ENCODE measurements around the gene LCP2.
A peak's percentile ranks its signal among the peaks of the same experiment; 100 is the strongest.
"Not testable (repeated sequence)": the region's sequence is repeated elsewhere in the genome, so short reads cannot be mapped to it uniquely, and the experiment has no call there.

The LCP2 gene

DNA sequence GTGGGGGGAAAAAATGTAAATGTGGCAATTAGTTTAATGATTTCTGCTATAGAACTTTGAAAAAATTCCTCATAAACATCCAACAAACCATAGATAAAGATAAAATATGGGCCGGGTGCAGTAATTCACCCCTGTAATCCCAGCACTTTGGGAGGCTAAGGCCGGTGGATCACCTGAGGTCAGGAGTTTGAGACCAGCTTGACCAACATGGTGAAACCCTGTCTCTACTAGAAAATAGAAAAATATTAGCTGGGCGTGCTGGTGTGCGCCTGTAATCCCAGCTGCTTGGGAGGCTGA is 48.7 kb downstream of the LCP2 start:
- DNase-seq (ENCODE audit: low read depth, low spot score) = not testable (repeated sequence)

DNA sequence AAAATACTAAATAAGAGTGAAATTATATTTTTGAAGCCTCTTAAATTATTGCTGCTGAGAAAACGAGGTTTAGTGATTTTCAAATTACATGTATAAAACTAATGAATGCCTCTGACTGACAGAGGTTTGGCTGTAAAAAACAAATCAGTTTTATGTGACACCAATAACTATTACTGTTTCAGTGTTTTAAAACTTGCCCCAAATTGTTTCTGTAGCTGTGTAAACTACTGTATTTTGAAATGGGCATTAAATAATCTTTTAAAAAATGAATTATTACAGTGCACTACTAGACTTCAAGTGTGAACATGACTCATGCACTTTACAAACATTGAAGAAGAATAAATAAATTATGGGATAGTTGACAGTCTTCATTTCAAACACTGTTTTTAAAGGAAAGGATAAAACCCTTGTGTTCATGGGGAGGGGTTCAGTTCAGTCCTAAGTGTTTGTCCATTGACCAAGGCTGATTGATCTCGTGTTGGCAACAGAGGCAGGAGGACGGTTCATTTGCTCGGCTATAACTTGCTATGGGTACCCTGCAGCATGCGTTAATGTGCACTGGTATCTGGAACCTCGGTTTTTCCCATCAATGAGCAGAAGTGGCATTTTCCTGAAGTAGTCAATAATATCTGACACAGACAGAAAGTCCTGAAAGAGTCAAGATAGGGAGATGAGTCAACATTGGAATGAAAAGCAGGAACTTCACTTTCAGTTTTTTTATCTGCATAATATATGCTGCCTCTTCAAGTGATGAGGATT is 49.2 kb downstream of the LCP2 start:
- DNase-seq (ENCODE audit: low read depth, low spot score) = no peak

DNA sequence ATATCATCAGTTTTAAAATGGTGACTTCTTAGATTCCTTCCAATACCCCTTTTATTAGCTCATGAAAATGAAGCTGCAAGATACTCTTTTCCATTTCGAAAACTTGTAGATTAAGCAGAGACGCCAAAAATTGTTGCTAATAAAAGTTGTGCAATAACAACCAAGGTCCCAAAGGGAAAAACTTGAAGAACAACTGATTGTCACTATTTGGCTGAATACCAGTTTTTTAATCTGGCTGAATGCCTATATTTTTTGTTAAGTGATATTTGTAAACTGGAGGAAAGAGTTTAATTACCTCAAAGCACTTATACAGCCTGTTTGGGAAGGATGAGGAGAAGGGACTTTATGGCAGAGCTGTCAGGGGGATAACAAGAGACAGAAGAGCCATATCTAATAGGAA is 50.2 kb downstream of the LCP2 start:
- no peak for DNase-seq (ENCODE audit: low read depth, low spot score)

DNA sequence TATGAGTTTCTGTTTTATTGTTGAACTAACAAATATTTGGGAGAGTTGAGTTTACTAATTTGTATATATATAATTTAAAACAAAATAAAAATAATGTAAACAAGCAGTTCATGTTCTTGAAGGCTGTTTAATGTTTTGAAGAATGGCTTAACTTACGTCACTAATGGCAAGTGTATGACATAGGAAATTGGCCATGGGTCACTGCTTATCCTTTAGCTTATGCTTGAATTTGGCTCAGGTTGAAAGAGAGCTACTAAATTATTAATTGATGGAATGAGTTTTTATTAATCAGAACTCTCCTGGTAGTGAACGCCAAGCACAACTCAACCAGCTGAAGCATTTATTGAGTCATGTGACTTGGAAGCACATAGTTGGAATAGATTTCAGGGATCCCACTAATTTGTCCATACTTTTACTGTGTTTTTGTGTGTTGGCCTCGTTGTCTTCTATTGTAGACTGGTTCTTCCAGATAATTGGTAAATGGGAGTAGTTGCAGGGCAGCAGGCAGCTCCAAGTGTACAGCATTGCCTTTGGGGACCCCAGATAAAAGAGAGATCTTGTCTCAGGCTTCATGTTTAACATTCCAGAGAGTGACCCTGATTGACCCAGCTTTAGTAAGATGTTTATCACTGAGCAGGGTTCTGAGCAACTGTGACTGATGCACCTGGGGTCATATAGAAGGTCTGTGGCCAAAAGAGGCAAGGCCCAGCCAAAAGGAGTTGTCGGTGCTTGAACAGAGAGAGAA is 51.3 kb downstream of the LCP2 start:
- DNase-seq (ENCODE audit: low read depth, low spot score) = peak; percentile 79

DNA sequence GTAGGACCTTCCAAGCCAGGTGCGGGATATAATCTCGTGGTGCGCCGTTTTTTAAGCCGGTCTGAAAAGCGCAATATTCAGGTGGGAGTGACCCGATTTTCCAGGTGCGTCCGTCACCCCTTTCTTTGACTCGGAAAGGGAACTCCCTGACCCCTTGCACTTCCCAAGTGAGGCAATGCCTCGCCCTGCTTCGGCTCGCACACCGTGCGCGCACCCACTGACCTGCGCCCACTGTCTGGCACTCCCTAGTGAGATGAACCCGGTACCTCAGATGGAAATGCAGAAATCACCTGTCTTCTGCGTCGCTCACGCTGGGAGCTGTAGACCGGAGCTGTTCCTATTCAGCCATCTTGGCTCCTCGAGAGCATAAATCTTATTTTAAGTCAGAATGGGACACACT is 52.1 kb downstream of the LCP2 start:
- DNase-seq (ENCODE audit: low read depth, low spot score) = not testable (repeated sequence)

DNA sequence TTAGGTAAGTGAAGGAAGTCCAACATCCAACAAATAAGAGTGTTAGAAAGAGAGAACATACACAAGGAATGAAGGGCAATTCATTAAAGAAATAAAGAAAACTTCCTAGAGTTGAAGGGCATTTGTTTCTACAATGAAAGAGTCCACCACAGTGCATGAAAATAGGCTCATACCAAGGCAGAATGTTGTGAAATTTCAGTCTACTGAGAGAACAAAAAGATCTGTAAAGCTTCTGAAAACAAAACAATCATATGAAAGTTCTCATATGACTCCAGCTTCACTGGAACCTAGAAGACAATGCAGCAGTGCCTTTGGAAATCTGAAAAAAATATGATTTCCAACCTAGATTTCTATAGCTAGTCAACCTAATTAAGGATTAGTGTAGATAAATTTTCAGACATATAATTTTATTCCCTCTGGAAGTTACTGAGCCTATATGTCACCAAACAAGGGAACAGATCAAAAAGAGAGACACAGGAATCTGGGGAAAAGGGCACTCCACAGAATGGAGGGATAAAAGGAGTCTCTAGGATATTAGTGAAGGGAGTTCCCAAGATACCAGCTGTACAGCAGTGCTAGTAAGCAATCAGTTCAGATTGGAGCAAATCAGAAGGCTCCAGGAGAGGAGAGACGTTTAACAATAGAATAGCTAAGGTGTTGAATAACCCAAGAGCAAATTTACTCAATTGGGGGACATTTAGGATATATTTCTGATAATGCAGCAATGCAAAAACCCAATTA is 59.0 kb downstream of the LCP2 start:
- DNase-seq (ENCODE audit: low read depth, low spot score) = no peak

DNA sequence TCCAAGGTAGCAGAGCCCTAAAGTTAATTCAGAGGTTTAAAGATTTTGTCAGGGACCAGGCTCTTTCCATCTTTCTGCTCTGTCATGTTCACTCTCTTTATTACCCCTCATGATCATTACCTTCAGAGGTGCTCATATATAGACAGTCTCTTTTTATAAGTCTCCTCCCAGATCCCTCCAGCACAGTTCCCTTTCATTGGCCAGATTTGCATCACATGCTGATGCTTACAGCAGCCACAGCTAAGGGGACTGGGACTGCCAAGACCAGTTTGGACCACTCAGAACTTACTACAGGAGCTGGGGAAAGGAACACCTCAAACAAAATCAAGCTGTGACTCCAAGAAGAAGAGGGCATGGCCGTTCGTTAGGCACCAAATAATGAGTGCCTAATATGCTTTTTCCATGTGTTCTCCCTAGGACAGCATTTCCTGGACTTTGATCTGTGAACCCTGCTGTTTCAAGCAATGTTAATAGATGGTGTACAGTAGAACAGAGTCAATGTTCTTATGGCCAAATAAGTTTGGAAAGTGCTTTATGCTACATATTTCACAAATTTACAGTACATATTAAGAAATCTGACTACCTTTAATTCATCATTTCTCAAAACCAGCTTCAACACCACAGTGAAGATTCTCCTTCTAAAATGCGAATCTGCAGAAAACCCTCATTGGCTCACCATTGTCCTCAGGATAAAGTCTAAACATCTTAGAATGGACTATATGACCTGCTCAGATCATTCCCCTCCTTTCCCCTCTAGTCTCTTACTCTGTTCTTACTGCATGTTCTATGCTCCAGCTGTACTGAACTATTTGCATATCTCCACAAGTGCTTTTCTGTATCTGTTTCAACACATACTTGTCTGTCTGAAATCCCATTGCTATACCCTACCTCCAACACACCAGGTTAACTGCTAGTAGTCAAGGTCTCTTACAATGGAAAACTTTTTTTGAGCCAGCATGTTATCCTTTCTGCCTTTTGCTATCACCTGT is 61.4 kb downstream of the LCP2 start:
- DNase-seq (ENCODE audit: low read depth, low spot score) = no peak

DNA sequence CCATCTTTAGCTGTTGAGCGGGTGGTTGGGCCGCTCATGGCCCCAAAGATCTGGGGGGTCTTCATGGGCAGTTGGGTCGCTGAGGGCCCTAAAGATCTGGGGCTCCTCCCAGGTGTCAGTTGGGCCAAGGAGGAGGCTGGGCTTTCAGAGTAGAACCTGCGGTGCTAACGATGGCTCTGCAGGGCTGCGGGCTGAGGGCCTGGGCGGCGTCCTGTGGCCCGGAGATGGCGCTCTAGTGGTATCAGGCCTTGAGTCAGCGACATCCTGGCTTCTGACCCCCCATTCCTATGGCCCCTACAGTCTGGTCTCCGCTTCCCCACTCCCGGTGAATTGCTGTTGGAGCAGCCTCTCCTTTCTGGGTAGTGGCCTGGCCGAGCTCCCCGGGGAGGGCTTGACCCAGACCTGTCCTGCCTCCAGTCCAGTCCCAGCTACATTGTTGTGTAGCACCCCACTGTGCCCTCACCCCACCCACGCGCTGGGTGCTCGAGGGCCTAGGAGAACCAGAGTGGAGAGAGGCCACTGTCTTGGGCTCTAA is 64.2 kb downstream of the LCP2 start:
- no peak for DNase-seq (ENCODE audit: low read depth, low spot score)

DNA sequence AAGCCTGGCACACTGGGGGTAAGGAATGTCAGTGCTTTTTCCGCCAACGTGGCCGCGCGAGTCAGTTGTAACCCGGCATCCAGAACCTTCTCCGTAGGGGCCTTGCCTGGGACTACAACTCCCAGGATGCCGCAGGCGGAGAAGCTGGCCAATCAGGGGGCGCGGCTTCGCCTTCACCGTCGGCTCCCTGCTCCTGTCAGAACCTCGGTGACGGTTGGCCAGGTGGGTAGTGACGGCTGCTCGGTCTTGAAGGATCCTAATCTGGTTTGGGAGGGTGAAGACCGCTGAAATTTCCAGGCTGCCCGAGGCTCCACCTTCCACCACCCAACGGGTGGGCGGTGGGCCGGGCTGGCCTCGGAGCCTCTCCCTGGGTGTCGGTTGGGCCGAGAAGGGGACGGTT is 64.8 kb downstream of the LCP2 start, which contains the start of gene C5orf58:
Gene C5orf58 (plus strand): TSS at position 200 of the 400 bp plus-strand sequence. CDS start 1,992 bp downstream, outside the sequence.
- peak; percentile 45 for DNase-seq (ENCODE audit: low read depth, low spot score)

DNA sequence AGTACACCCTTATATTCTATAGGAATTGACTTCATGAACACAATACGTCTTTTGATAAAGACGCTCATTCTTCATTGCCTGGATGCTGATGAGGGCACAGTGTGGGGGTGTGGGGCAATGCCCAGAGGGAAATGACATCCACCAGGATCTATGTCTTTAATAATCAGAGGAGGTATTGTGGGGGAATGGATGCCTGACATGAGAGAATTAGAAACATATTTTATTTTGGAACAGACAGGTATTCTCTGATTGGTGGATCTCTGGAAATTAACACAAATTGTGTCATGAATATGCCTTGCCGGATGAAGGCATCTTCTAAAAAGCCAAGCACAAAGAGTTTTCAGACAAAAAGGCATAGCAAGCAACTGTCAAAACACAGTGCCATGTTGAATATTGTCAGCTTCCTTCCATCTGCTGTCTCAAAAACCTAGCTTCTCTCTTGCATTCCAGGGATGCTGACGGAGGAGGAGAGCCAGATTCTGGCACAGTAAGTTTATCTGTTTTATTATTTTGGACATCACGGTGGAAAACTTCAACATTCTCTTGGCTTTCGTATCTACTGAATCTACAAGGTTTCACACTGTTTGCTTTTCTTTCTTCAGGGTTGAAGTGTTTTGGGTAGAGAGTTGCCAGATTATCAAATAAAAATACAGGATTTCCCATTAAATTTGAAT is 68.7 kb downstream of the LCP2 start:
- no peak for DNase-seq (ENCODE audit: low read depth, low spot score)

DNA sequence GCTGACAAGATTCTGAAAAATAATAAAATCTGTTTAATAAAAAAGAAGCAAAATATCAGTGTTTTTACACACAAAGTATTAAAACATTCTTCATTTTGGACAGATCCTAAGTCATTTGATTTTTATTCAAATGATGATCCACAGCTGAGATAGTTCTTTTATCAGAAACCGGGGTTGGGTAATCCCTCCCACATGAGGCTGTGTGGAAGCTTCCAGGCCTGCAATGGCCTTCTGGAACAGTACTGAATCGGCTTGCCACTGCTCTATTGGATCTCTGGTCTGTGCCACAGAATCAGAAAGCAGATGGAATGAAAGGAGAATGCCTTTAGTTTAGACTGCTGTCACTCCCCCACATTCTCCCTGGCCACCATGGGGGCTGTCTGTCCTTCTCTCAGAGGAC is 70.9 kb downstream of the LCP2 start:
- DNase-seq (ENCODE audit: low read depth, low spot score) = no peak

DNA sequence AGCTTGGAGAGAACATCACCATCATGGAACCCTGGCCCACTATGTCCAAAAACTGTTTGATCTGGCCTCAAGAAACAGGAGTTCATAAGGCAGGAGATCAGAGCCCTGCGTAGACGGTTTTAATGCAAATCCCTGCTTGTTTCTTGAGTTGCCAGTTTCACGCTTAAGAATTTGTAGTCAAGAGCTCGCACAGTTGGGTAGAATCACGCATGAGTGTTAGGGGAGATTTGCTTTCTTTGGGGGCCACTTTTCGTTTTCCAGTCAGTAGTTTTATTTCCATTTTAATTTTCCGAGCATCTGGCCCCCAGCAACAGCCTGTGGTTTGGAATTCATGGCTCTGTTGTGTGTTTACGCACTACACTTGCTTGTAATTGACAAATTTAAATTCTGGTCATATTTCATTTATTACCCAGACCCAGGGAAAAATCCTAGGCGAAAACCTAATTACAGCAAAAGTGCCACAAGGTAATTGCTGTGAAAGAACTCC is 71.4 kb downstream of the LCP2 start:
- no peak for DNase-seq (ENCODE audit: low read depth, low spot score)

DNA sequence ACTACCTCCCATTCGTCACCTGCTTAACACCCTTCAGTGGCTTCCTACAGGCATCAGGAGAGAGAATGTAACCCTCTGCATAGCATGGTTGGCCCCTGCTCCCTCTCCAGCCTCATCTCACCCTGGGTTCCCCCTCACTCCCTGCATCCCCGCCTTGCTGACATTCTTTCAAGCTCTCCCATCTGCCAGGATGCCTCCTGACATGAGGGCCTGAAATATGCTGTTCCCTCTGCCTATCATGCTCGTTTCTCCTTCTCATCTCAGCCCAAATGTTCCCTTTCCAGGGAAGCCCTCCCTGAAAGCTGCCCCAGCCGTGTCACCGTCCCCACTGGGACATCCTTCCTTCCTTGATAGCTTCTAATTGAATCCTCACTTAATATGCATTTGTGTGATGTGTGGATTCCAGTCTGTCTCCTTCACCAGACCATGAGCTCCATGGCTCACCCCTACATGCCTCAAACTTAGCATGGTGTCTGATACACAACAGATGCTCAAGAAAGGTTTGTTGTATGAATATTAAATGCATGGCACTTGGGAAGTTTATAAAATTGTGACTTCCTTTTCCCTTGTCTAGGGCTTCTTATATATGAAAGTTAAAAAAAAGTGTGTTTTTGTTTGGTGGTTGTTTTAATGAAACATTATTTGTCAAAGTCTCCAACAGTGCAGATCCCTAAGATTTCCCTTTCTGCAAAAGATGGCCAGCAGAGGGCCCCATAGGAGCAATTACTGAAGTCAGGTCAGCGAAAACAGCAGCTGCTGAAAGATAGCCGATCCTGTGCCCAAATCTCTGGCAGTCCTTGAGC is 72.0 kb downstream of the LCP2 start:
- DNase-seq (ENCODE audit: low read depth, low spot score) = peak; percentile 73

DNA sequence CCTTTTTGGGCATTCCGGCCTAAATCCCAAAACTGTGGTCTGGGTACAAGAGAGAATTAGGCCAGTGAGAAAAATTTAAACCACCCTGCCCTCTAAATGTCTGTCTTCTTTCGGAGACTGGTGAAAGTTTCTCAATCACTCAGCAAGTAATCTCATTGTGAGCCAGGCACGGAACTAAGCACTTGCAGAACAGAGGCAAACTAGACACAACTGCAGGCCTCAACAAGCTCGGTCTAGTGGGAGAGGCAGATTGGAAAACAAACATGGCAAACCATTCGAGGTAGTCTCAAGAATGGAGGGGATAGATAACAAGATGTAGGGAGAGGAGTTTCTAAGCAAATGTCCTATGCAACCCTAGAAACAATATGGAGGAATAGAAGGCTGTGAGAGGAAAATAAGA is 73.7 kb downstream of the LCP2 start:
- DNase-seq (ENCODE audit: low read depth, low spot score) = no peak

DNA sequence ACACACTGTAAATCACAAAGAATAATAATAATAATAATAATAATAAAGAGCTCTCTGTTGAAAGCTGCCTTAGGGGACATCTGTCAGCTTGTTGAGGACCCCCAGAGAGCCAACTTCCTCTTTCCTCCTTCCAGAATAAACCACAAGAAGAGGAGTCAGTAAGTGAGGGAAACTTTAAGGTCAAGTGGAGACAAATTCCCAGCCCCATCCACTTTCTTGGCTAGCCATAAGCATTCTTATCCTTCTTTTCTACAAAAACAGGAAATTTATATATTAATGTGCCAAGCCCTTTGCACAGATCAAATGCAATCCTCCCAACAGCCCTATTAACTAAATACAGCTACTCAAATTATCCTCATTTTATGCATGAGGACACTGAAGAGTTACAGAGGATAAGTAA is 74.2 kb downstream of the LCP2 start:
- DNase-seq (ENCODE audit: low read depth, low spot score) = no peak

DNA sequence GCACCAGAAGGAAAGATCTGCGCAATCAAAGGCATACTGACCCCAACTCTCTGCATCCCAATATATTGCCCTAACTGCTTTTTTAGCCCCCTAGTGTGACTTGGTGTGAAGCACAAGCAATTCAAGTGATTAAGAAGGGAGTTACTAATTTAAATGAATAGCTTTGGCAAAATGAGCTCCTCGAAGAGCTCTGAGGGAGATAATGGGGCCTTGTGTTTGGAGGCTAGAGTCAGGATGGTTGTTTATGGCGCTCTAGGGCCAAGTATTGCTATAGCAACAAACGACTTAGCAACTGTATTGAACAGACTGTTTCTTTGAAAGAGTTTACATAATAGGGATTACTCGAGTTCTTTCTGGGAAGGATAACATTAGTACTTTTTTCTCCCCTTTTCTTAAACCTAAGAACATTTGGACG is 76.2 kb downstream of the LCP2 start:
- DNase-seq (ENCODE audit: low read depth, low spot score) = peak; percentile 66

DNA sequence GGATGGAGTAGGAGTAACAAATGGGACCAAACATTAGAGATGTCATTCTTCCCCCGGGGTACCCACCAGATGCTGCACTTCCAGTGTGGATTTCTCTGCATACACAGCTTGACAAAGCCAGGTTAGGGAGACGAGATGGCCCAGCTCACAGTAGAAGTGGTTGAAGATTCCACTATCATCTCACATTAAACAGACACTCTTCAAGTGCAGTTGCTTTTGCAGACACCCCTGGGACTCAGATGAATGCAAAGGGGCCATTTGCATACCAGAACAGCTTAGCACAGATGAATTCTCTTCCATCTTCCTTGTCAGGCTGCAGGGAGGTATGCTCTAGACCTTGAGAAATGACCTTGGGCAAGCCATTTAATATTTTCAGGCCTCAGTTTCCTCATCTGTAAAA is 77.4 kb downstream of the LCP2 start:
- DNase-seq (ENCODE audit: low read depth, low spot score) = no peak

DNA sequence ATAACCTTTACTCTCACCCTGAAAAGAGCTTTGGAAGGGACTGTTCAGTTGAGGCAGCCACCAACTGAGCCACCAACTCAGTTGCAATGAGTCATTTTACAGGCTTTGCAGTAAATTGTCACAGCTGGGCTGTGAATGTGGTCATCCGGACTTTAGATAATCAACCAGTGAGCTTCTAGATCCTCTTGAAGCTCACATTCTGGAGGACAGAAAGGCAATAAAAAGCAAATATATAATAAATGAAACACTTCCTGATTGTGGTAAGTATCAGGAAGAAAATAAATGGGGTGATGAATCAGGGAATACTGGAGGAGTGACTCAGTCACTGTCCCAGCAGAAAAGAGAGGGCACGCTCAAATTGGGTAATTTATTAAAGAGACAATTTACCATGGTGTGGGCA is 78.0 kb downstream of the LCP2 start:
- no peak for DNase-seq (ENCODE audit: low read depth, low spot score)

DNA sequence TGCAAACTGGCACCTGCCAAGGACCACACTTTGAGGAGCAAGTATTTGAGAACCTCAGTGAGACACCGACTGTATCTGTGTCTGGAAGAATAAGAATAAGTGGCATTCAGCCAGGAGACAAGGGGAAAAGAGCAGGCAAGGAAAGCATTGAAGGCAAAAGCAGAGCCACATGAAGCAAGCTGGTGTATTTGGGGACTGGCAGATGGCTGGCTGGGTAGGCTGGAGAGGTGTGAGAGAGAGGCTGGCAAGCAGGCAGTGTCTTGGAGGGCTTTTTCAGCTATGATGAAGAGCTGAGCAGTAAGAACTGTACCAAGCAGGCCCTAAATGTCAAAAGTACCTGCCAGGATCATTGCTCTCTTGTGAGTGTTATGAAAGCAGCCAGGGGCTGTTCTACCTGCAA is 78.9 kb downstream of the LCP2 start:
- no peak for DNase-seq (ENCODE audit: low read depth, low spot score)

DNA sequence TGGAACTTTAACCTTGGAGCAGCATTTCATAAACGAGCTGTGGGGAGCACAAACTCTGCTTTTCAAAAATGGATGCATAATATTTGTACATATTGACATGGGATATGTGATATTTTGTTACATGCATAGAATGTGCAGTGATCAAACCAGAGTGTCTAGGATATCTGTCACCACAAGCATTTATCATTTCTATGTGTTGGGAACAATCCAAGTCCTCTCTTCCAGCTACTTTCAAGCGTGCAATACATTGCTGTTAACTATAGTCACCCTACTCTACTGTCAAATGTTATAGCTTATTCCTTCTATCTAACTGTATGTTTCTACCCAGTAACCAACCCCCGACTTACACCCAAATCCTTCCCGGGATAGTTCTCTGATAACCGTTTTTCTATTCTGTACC is 79.7 kb downstream of the LCP2 start:
- no peak for DNase-seq (ENCODE audit: low read depth, low spot score)

Measured in ELF-1 (cell line).